Skeletal muscle tissue (tissue), 4 donors: ENCODE results near the gene SLC1A6. TPM values are rescaled to one million over a fixed set of nuclear protein-coding genes. Genes with fewer than 3 reads are reported as not detected.
"Not testable (repeated sequence)": the region's sequence is repeated elsewhere in the genome, so short reads cannot be mapped to it uniquely, and the experiment has no call there.

ENCODE experiments used
- H3K27ac ChIP-seq: one replicate; pipeline ENCODE4 v1.7.0; 2013; ENCODE audit warnings: mild to moderate bottlenecking, low read depth, low read length, inconsistent platforms
- H3K27me3 ChIP-seq, 3 donors: one replicate each; pipeline ENCODE4 v1.7.0; 2013; ENCODE audit warnings: low read length in 3 of 3; ENCODE audit not compliant: control insufficient read depth in 3 of 3, insufficient read depth in 3 of 3
- H3K36me3 ChIP-seq, 3 donors: one replicate each; pipeline ENCODE4 v1.7.0; 2013; ENCODE audit warnings: low read length in 3 of 3; ENCODE audit not compliant: control insufficient read depth in 3 of 3, insufficient read depth in 3 of 3
- H3K4me1 ChIP-seq, 3 donors: one replicate each; pipeline ENCODE4 v1.7.0; 2013; ENCODE audit warnings: low read length in 3 of 3, mild to moderate bottlenecking in 3 of 3; ENCODE audit not compliant: control insufficient read depth in 3 of 3, insufficient read depth in 3 of 3
- H3K4me3 ChIP-seq, 3 donors: one replicate each; pipeline ENCODE4 v1.7.0; 2013; ENCODE audit warnings: low read length in 3 of 3
- H3K9ac ChIP-seq, 3 donors: one replicate each; pipeline ENCODE4 v1.7.0; 2013; ENCODE audit warnings: low read length in 3 of 3, mild to moderate bottlenecking in 3 of 3, moderate library complexity in 2 of 3, low read depth in 1 of 3
- H3K9me3 ChIP-seq, 3 donors: one replicate each; pipeline ENCODE4 v1.7.0; 2013; ENCODE audit warnings: low read length in 3 of 3; ENCODE audit not compliant: control insufficient read depth in 3 of 3
- total RNA-seq: library from RNA; depleted of rRNA; stranded (reverse); fragments of >200 nt; gene quantifications from one replicate; pipeline ENCODE4 v1.2.3, GENCODE V29; 2014
- donor health status: Osteomylitis.

SLC1A6 gene
- under 0.01 TPM for total RNA-seq

DNA sequence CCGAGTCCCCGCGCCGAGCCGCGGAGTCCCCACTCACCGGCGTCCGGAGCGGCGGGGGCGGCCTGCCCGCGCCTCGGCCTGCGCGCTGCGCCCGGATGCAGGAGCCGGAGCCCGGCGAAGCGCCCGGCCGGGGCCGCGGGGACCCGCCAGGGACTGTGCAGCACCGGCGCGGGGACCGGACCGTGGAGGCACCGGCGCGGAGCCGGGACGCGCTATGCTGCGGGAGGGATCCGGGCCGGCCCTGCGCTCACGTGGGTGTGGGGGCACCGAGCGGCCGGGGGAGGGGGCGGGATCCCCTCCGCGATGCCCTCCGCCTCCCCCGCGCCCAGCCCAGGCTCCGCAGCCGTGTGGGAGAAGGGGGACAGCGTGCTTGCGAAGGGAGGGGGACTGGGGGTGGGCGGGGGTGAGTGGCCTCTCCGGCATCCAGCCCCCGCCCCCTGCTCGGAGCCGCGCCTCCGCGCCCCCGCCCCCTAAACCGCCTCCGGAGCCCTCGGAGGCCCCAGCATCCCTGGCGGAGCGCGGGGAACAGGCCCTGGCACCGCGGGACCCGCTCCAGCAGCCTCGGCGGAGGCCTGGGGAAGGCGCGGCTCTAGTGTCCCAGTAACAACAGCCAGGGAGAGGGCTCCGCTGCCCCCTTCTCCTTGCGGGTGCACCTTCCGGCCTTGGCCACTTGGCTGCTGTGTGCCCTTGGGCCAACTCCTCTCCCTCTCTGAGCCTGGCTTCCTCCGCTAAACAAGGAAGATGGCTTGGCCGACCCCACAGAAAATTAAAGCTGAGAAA lies at the start of gene SLC1A6:
Gene SLC1A6, minus strand, starts transcription at position 389 of the 780 bp plus-strand sequence. CDS start 6,954 bp downstream, outside the sequence.
- Histone ChIP-seq H3K9me3 (no peaks in the 10 kb centered on the region), H3K4me1 (no peaks in the 10 kb centered on the region), H3K27me3 (peaks cover 26 to 30% (median 30%) of the 10 kb centered on the region in 3 donors), H3K27ac (no peak within 1 kb of the TSS), H3K9ac (no peak within 1 kb of the TSS), H3K4me3 (no peak within 1 kb of the TSS), H3K36me3 (no peaks in the 10 kb centered on the region)

DNA sequence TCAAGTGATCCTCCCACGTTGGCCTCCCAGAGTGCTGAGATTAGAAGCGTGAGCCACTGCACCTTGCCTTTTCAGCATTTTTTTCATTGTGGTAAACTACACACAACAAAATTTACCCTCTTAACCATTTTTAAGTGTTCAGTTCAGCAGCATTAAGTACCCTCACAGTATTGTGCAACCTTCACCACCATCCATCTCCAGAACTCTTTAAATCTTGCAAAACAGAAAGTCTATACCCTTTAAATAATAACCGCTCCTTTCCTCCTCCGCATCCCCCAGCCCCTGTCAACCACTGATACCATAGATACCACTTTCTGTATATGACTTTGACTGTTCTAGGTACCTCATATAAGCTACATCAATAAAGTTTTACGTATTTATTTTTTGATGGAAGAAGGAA lies 48.8 kb upstream of the SLC1A6 start:
- Histone ChIP-seq H3K4me1 (no peaks in the 10 kb centered on the region), H3K9me3 (no peaks in the 10 kb centered on the region), H3K36me3 (no peaks in the 10 kb centered on the region), H3K27me3 (peaks cover 0 to 15% (median 3%) of the 10 kb centered on the region in 3 donors), H3K9ac (no peak overlapping the region), H3K27ac (no peak overlapping the region), H3K4me3 (no peak overlapping the region)

- H3K4me3 ChIP-seq: no peak overlapping the region
- H3K27me3 ChIP-seq: peaks cover 0 to 20% (median 11%) of the 10 kb centered on the region in 3 donors
- no peaks in the 10 kb centered on the region for H3K4me1 ChIP-seq
These were observed 45.6 kb upstream of the SLC1A6 start for GRCh38 chr19:15025217-15025616.

DNA sequence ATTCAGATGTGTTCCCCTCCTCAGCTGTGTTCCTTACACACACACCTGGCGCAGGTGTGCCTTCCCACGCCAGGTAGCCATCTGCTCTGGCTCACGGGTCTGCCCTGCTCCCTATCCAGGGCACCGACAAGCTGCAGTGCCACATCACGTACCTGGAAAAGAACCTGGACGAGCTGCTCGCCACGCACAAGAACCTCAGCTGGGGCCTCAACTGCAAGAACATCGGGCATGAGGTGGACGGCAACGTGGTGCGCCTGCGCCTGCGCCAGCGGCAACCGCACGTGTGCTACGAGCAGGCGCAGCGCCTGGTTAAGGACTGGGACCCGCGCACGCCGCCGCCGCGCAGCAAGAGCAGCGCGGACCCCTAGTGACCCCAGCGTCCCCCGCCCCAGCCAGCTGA lies 43.1 kb upstream of the SLC1A6 start:
- peaks cover 0 to 20% (median 11%) of the 10 kb centered on the region in 3 donors for H3K27me3 ChIP-seq
- no peaks in the 10 kb centered on the region for H3K4me1 ChIP-seq
- H3K9ac ChIP-seq: no peak overlapping the region
- H3K4me3 ChIP-seq: no peak overlapping the region
- no peak overlapping the region for H3K27ac ChIP-seq
- H3K36me3 ChIP-seq: no peaks in the 10 kb centered on the region
- H3K9me3 ChIP-seq: peaks cover 0 to 2% (median 0%) of the 10 kb centered on the region in 3 donors

More at GRCh38 chr19:15025217-15025616, 45.6 kb upstream of the SLC1A6 start:
- H3K9ac ChIP-seq: no peak overlapping the region
- peaks cover 0 to 2% (median 0%) of the 10 kb centered on the region in 3 donors for H3K9me3 ChIP-seq
- H3K27ac ChIP-seq: no peak overlapping the region
- no peaks in the 10 kb centered on the region for H3K36me3 ChIP-seq

DNA sequence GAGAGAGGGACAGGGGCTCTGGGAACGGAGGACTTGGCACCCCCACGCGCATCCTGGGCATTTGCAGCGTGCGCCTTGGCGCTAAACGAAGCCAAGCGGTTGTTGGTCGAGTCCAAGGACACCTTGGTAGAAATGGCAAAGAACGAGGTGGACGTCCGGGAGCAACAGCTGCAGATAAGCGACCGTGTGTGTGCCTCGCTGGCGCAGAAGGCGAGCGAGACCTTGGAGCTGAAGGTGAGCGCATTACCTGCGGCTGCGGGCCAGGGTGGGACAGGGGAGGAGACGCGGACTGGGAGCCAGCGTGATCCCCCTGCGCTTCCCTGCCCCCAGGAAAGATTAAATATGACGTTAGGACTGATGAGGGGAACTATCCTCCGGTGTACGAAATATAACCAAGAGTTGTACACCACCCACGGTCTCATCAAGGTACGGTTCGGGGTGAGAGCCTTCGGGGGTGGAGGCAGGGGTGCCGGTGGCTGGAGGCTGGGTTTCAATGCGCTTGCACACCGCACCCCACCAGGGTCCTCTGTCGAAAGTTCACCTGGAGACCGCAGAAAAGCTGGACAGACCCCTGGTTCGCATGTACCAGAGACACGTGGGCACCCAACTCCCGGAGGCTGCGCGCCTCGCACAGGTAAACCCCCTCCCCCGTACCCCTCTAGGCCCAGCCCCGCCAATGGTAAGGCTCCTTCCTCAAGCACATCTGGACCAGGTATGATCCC lies 41.8 kb upstream of the SLC1A6 start:
- no peaks in the 10 kb centered on the region for H3K4me1 ChIP-seq
- H3K9ac ChIP-seq: no peak overlapping the region
- no peak overlapping the region for H3K4me3 ChIP-seq
- no peak overlapping the region for H3K27ac ChIP-seq
- H3K36me3 ChIP-seq: no peaks in the 10 kb centered on the region
- peaks cover 0 to 2% (median 0%) of the 10 kb centered on the region in 3 donors for H3K9me3 ChIP-seq
- H3K27me3 ChIP-seq: peaks cover 0 to 17% (median 9%) of the 10 kb centered on the region in 3 donors

- H3K4me3 ChIP-seq, H3K27ac ChIP-seq, H3K4me1 ChIP-seq, H3K36me3 ChIP-seq, H3K9ac ChIP-seq, H3K9me3 ChIP-seq: not testable (repeated sequence)
- peaks cover 0 to 11% (median 8%) of the 10 kb centered on the region in 3 donors for H3K27me3 ChIP-seq
These were observed 39.2 kb upstream of the SLC1A6 start for GRCh38 chr19:15018836-15019235.

DNA sequence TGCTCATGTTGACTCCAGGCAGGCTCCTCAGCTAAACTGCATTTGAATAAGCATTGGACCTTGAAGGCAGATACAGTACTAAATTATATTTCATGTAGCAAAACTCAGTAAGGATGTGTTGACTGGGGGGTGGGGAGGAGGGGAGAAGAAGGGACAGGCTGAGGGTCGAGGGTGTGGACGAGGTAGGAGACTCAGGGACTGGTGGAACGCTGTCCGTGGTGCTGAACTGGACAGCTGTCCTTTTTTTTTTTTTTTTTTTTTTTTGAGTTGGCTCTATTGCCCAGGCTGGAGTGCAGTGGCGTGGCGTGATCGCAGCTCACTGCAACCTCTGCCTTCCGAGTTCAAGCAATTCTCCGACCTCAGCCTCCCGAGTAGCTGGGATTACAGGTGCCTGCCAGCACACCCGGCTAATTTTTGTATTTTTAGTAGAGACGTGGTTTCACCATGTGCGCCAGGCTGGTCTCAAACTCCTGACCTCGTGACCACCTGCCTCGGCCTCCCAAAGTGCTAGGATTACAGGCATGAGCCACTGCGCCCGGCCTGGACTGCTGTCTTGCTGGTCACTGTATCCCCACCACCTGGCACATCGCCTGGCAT lies 36.4 kb upstream of the SLC1A6 start:
- Histone ChIP-seq H3K36me3 (no peaks in the 10 kb centered on the region), H3K9me3 (no peaks in the 10 kb centered on the region), H3K4me1 (no peaks in the 10 kb centered on the region), H3K9ac (no peak overlapping the region), H3K27ac (no peak overlapping the region), H3K27me3 (peaks cover 0 to 10% (median 3%) of the 10 kb centered on the region in 3 donors), H3K4me3 (no peak overlapping the region)

DNA sequence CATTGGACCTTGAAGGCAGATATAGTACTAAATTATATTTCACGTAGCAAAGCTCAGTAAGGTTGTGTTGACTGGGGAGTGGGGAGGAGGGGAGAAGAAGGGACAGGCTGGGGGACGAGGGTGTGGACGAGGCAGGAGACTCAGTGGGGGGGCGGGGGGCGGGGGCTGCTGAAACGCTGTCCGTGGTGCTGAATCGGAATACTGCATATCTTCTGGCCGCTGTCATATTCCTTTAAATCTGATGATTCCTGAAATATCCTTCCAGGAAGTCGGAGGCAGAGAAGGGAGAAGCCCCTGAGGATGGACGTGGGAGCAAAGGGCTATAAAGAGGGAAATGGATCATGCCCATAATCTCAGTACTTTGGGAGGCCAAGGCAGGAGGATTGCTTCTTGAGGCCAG lies 34.9 kb upstream of the SLC1A6 start:
- H3K9ac ChIP-seq: no peak overlapping the region
- H3K36me3 ChIP-seq: no peaks in the 10 kb centered on the region
- H3K27me3 ChIP-seq: peaks cover 0 to 20% (median 7%) of the 10 kb centered on the region in 3 donors
- H3K4me1 ChIP-seq: no peaks in the 10 kb centered on the region
- H3K4me3 ChIP-seq: no peak overlapping the region
- peaks cover 0 to 2% (median 0%) of the 10 kb centered on the region in 3 donors for H3K9me3 ChIP-seq
- H3K27ac ChIP-seq: no peak overlapping the region

DNA sequence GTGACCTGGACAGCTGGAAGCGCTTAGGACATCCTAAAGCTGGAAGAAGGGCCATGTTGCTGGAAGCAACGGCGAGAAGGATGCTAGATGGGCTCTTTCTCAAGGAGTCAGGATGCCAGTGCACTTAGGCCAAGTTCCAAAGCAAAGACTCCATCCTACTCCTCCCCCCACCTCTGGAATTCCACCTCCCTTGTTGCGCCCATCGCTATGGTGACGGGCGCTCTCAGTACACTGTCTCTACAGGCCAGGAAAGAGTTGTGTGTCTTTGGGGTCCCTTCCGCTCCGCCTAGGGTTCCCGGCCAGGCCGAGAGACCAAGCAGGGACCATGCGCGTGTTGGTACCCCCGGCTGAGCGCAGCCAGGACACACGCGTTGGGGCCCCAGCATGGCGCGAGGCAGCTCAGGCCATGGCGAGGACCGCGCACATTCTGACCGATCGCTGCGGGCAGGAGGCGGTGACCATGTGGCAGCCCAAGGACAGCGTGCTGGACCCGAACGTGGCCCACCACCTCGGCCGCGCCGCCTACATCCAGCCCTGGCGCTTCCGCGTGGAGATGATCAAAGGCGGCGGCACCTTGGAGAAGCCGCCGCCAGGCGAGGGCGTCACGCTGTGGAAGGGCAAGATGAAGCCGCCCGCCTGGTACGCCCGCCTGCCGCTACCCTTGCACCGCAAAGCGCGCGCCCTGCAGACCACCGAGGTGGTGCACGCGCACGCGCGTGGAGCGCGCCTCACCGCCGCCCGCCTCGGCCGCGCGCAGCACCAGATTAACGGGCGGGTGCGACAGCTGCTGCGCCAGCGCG lies 31.0 kb upstream of the SLC1A6 start:
- peaks cover 0 to 2% (median 0%) of the 10 kb centered on the region in 3 donors for H3K9me3 ChIP-seq
- H3K4me1 ChIP-seq: no peaks in the 10 kb centered on the region
- H3K27me3 ChIP-seq: peaks cover 0 to 20% (median 7%) of the 10 kb centered on the region in 3 donors
- H3K27ac ChIP-seq: no peak overlapping the region
- H3K4me3 ChIP-seq: no peak overlapping the region
- no peak overlapping the region for H3K9ac ChIP-seq
- H3K36me3 ChIP-seq: no peaks in the 10 kb centered on the region
